H9 (cell line): ENCODE data around the gene NHERF1. TPM values are rescaled to one million over a fixed set of nuclear protein-coding genes. Genes with fewer than 3 reads are reported as not detected.

Source experiments
- DNase-seq: peaks from one replicate; pipeline ENCODE4 v3.0.0-alpha.2; 2017
- H2AFZ ChIP-seq: one replicate; pipeline ENCODE4 v1.6.1; 2013; ENCODE audit warnings: mild to moderate bottlenecking, low read length, control low read depth, moderate library complexity
- H2AK5ac ChIP-seq: 2 replicates; pipeline ENCODE4 v1.6.1; 2013; ENCODE audit warnings: low read length, control low read depth, mixed read lengths; ENCODE audit not compliant: insufficient read length
- H2BK120ac ChIP-seq: one replicate; pipeline ENCODE4 v1.6.1; 2013; ENCODE audit warnings: low read depth, mild to moderate bottlenecking, low read length, control low read depth, inconsistent platforms; ENCODE audit not compliant: poor library complexity, severe bottlenecking
- H2BK12ac ChIP-seq: 2 replicates; pipeline ENCODE4 v1.6.1; 2013; ENCODE audit warnings: low read length, control low read depth, mixed read lengths, low read depth; ENCODE audit not compliant: insufficient read length
- H2BK15ac ChIP-seq: 2 replicates; pipeline ENCODE4 v1.6.1; 2013; ENCODE audit warnings: low read depth, low read length, control low read depth
- H2BK20ac ChIP-seq: one replicate; pipeline ENCODE4 v1.6.1; 2013; ENCODE audit warnings: low read depth, mild to moderate bottlenecking, low read length, control low read depth, inconsistent platforms; ENCODE audit not compliant: poor library complexity, severe bottlenecking
- H2BK5ac ChIP-seq: 2 replicates; pipeline ENCODE4 v1.6.1; 2013; ENCODE audit warnings: low read length, control low read depth, mixed read lengths; ENCODE audit not compliant: insufficient read length
- H3K14ac ChIP-seq: 2 replicates; pipeline ENCODE4 v1.6.1; 2013; ENCODE audit warnings: low read length, control low read depth; ENCODE audit not compliant: insufficient read depth
- H3K18ac ChIP-seq: 2 replicates; pipeline ENCODE4 v1.6.1; 2013; ENCODE audit warnings: low read depth, mild to moderate bottlenecking, mixed read lengths, low read length, control low read depth; ENCODE audit not compliant: insufficient read length
- H3K23ac ChIP-seq: 2 replicates; pipeline ENCODE4 v1.6.1; 2013; ENCODE audit warnings: low read length, control low read depth, mixed read lengths, low read depth; ENCODE audit not compliant: insufficient read length
- H3K23me2 ChIP-seq: 2 replicates; pipeline ENCODE4 v1.6.1; 2013; ENCODE audit warnings: low read depth, mild to moderate bottlenecking, mixed read lengths, low read length, control low read depth; ENCODE audit not compliant: insufficient read length, poor library complexity, severe bottlenecking
- H3K27ac ChIP-seq: 2 replicates; pipeline ENCODE4 v1.5.1; 2013; ENCODE audit warnings: low read length, control low read depth, mixed read lengths, low read depth; ENCODE audit not compliant: insufficient read length
- H3K27me3 ChIP-seq: 2 replicates; pipeline ENCODE4 v1.6.1; 2013; ENCODE audit warnings: low read length, control low read depth, inconsistent platforms; ENCODE audit not compliant: insufficient read depth
- H3K4ac ChIP-seq: 2 replicates; pipeline ENCODE4 v1.6.1; 2013; ENCODE audit warnings: low read depth, mild to moderate bottlenecking, control low read depth, inconsistent platforms, low read length, moderate library complexity
- H3K4me1 ChIP-seq: 2 replicates; pipeline ENCODE4 v1.6.1; 2013; ENCODE audit warnings: low read length, control low read depth, inconsistent platforms; ENCODE audit not compliant: insufficient read depth
- H3K4me2 ChIP-seq: 2 replicates; pipeline ENCODE4 v1.6.1; 2013; ENCODE audit warnings: low read length, control low read depth, mixed read lengths; ENCODE audit not compliant: insufficient read length, insufficient read depth
- H3K56ac ChIP-seq: 2 replicates; pipeline ENCODE4 v1.6.1; 2013; ENCODE audit warnings: low read depth, mild to moderate bottlenecking, mixed read lengths, low read length, control low read depth; ENCODE audit not compliant: insufficient read length
- H3K79me1 ChIP-seq: 2 replicates; pipeline ENCODE4 v1.6.1; 2013; ENCODE audit warnings: low read depth, mild to moderate bottlenecking, moderate library complexity, low read length, control low read depth, inconsistent platforms; ENCODE audit not compliant: insufficient read depth, poor library complexity, severe bottlenecking
- H3K79me2 ChIP-seq: 2 replicates; pipeline ENCODE4 v1.6.1; 2013; ENCODE audit warnings: low read length, control low read depth, inconsistent platforms; ENCODE audit not compliant: insufficient read depth
- H3K9ac ChIP-seq: 2 replicates; pipeline ENCODE4 v1.6.1; 2013; ENCODE audit warnings: low read length, control low read depth, mixed read lengths; ENCODE audit not compliant: insufficient read length; ENCODE audit errors: extremely low read depth
- H3K9me3 ChIP-seq: one replicate; pipeline ENCODE4 v1.6.1; 2013; ENCODE audit warnings: low read depth, low read length, inconsistent platforms; ENCODE audit not compliant: control insufficient read depth
- H3T11ph ChIP-seq: one replicate; pipeline ENCODE4 v1.6.1; 2013; ENCODE audit warnings: mild to moderate bottlenecking, low read length, control low read depth, inconsistent platforms
- H4K20me1 ChIP-seq: one replicate; pipeline ENCODE4 v1.6.1; 2013; ENCODE audit not compliant: control insufficient read depth, insufficient read length, insufficient read depth
- H4K5ac ChIP-seq: 2 replicates; pipeline ENCODE4 v1.6.1; 2013; ENCODE audit warnings: low read depth, mild to moderate bottlenecking, mixed read lengths, low read length, control low read depth; ENCODE audit not compliant: insufficient read length
- H4K8ac ChIP-seq: replicated peaks from 2 replicates; pipeline ENCODE4 v1.6.1; 2013; ENCODE audit warnings: low read length, control low read depth, mixed read lengths, low read depth; ENCODE audit not compliant: insufficient read length
- H4K91ac ChIP-seq: 2 replicates; pipeline ENCODE4 v1.6.1; 2013; ENCODE audit warnings: low read depth, mild to moderate bottlenecking, moderate library complexity, mixed read lengths, low read length, control low read depth; ENCODE audit not compliant: insufficient read length
- H3K27ac Mint-ChIP-seq, 3 experiments: 2 replicates in 2 of 3; 3 replicates in 1 of 3; pipeline ENCODE4 v1.8.0; 2020 to 2021; ENCODE audit warnings: mixed read lengths in 3 of 3, mild to moderate bottlenecking in 1 of 3, moderate library complexity in 1 of 3
- H3K27me3 Mint-ChIP-seq: 2 replicates; pipeline ENCODE4 v1.8.0; 2021; ENCODE audit warnings: low read depth, mild to moderate bottlenecking, moderate library complexity, mixed read lengths
- H3K36me3 Mint-ChIP-seq, 3 experiments: 2 replicates in 2 of 3; 3 replicates in 1 of 3; pipeline ENCODE4 v1.8.0; 2020 to 2021; ENCODE audit warnings: low read depth in 3 of 3, mixed read lengths in 3 of 3; ENCODE audit not compliant: insufficient read depth in 1 of 3
- H3K4me1 Mint-ChIP-seq, 2 experiments: 2 replicates each; pipeline ENCODE4 v1.8.0; 2020; ENCODE audit warnings: mixed read lengths in 2 of 2
- H3K4me3 Mint-ChIP-seq, 2 experiments: 2 replicates in 1 of 2; 3 replicates in 1 of 2; pipeline ENCODE4 v1.8.0; 2020 to 2021; ENCODE audit warnings: mild to moderate bottlenecking in 2 of 2, mixed read lengths in 2 of 2, moderate library complexity in 1 of 2
- H3K9me3 Mint-ChIP-seq, 2 experiments: 2 replicates in 1 of 2; 3 replicates in 1 of 2; pipeline ENCODE4 v1.8.0; 2020; ENCODE audit warnings: mild to moderate bottlenecking in 2 of 2, mixed read lengths in 2 of 2, moderate library complexity in 1 of 2
- WGBS: extraction: QIAGEN DNeasy Blood & Tissue Kit; methylation state at CpG from one replicate; pipeline ENCODE4 v1.1.7; 2013; ENCODE audit warnings: missing lambda C conversion rate, low lambda C conversion rate, mixed read lengths; ENCODE audit not compliant: insufficient read length; ENCODE audit errors: extremely low coverage; 5-methylcytosine and 5-hydroxymethylcytosine counted together
- total RNA-seq: library from RNA; stranded (reverse); gene quantifications from 2 replicates; pipeline ENCODE4 v1.2.1, GENCODE V29; 2021
- TF ChIP-seq, protein P1 (sequence below): fragments of 200-600 bp; sonication (generic); conservative IDR thresholded peaks from 3 replicates; pipeline ENCODE4 v1.8.0; 2021; ENCODE audit warnings: antibody characterized with exemption, mild to moderate bottlenecking

The NHERF1 gene
- total RNA-seq, 1 experiment from 2014 or later, result 74.4 TPM

GRCh38 chr17:74729866-74730265 lies 18.6 kb upstream of the NHERF1 start:
- DNase-seq, result no peak
- Histone ChIP-seq H4K20me1 (no peaks in the 10 kb centered on the region), H2BK12ac (no peak overlapping the region), H3T11ph (no peak overlapping the region), H4K91ac (no peak overlapping the region), H3K23ac (no peak overlapping the region), H3K56ac (no peak overlapping the region), H2AK5ac (no peak overlapping the region), H3K9ac (no peak overlapping the region), H4K5ac (no peak overlapping the region), H3K18ac (no peak overlapping the region), H3K27me3 (no peaks in the 10 kb centered on the region; the same call in 1 of the 2 replicates), H2BK5ac (no peak overlapping the region), H2BK120ac (no peak overlapping the region), H3K23me2 (no peaks in the 10 kb centered on the region), H3K27ac (no peak overlapping the region), H3K14ac (no peak overlapping the region), H3K79me1 (no peaks in the 10 kb centered on the region), H3K4me2 (no peak overlapping the region), H3K9me3 (no peaks in the 10 kb centered on the region), H3K79me2 (no peaks in the 10 kb centered on the region), H2BK15ac (no peak overlapping the region), H3K4me1 (no peaks in the 10 kb centered on the region), H2BK20ac (no peak overlapping the region), H3K4ac (no peak overlapping the region), H4K8ac (no peak overlapping the region), H2AFZ (no peak overlapping the region)
- TF ChIP-seq, protein P1, sequence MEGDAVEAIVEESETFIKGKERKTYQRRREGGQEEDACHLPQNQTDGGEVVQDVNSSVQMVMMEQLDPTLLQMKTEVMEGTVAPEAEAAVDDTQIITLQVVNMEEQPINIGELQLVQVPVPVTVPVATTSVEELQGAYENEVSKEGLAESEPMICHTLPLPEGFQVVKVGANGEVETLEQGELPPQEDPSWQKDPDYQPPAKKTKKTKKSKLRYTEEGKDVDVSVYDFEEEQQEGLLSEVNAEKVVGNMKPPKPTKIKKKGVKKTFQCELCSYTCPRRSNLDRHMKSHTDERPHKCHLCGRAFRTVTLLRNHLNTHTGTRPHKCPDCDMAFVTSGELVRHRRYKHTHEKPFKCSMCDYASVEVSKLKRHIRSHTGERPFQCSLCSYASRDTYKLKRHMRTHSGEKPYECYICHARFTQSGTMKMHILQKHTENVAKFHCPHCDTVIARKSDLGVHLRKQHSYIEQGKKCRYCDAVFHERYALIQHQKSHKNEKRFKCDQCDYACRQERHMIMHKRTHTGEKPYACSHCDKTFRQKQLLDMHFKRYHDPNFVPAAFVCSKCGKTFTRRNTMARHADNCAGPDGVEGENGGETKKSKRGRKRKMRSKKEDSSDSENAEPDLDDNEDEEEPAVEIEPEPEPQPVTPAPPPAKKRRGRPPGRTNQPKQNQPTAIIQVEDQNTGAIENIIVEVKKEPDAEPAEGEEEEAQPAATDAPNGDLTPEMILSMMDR, result no peak
- Mint-ChIP-seq H3K36me3 (no peaks in the 10 kb centered on the region), H3K27me3 (peaks cover 12% of the 10 kb centered on the region), H3K4me1 (peaks cover 0 to 3% of the 10 kb centered on the region in 2 experiments; a peak in 1 of 4 replicates), H3K27ac (no peak overlapping the region), H3K4me3 (no peak overlapping the region), H3K9me3 (no peaks in the 10 kb centered on the region)
- WGBS, result no CpG with 5 or more reads among the region's 15 CpGs
